GM12878 (cell line): ENCODE results near the gene SOCS1. TPM values are rescaled to one million over a fixed set of nuclear protein-coding genes. Genes with fewer than 3 reads are reported as not detected.

Experiments
- ATF7 ChIP-seq: fragments of 450-650 bp; IDR thresholded peaks from 2 replicates; pipeline ENCODE4 v1.6.1; 2016; ENCODE audit warnings: low read depth, mild to moderate bottlenecking
- BCL11A ChIP-seq: IDR thresholded peaks from 2 replicates; pipeline ENCODE4 v1.6.1; 2011; ENCODE audit warnings: low read depth, low read length
- BRCA1 ChIP-seq: IDR thresholded peaks from 2 replicates; pipeline ENCODE4 v1.6.1; 2011; ENCODE audit warnings: low read depth, low read length, improper control_type of control experiment
- CHD4 ChIP-seq: fragments of 200-600 bp; sonication (generic); IDR thresholded peaks from 2 replicates; pipeline ENCODE4 v1.6.1; 2016; ENCODE audit warnings: mild to moderate bottlenecking
- CREM ChIP-seq: IDR thresholded peaks from 2 replicates; pipeline ENCODE4 v1.6.1; 2014; ENCODE audit warnings: antibody characterized with exemption, low read depth
- JUND ChIP-seq: IDR thresholded peaks from 2 replicates; pipeline ENCODE4 v1.6.1; 2012; ENCODE audit warnings: low read depth, mild to moderate bottlenecking, low read length, improper control_type of control experiment, moderate library complexity
- MEF2B ChIP-seq: fragments of 450-650 bp; IDR thresholded peaks from 2 replicates; pipeline ENCODE4 v1.6.1; 2018; ENCODE audit warnings: mild to moderate bottlenecking, moderate library complexity; ENCODE audit not compliant: partially characterized antibody, poor library complexity, severe bottlenecking
- NFYA ChIP-seq: IDR thresholded peaks from 2 replicates; pipeline ENCODE4 v1.6.1; 2011; ENCODE audit warnings: low read depth, mild to moderate bottlenecking, low read length, improper control_type of control experiment, borderline replicate concordance
- NRF1 ChIP-seq: conservative IDR thresholded peaks from 2 replicates; pipeline ENCODE4 v1.6.1; 2011; ENCODE audit warnings: mild to moderate bottlenecking, low read depth, low read length, improper control_type of control experiment
- POU2F2 ChIP-seq: IDR thresholded peaks from 3 replicates; pipeline ENCODE4 v1.6.1; 2011; ENCODE audit warnings: low read depth, mild to moderate bottlenecking, low read length, borderline replicate concordance
- RBBP5 ChIP-seq: fragments of 200-600 bp; sonication (generic); conservative IDR thresholded peaks from 2 replicates; pipeline ENCODE4 v1.6.1; 2016
- SMARCA5 ChIP-seq: fragments of 450-650 bp; IDR thresholded peaks from 2 replicates; pipeline ENCODE4 v1.6.1; 2017; ENCODE audit warnings: mild to moderate bottlenecking
- TBL1XR1 ChIP-seq: IDR thresholded peaks from 2 replicates; pipeline ENCODE4 v1.6.1; 2012; ENCODE audit warnings: low read depth, low read length, improper control_type of control experiment
- ZNF217 ChIP-seq: fragments of 450-650 bp; IDR thresholded peaks from 2 replicates; pipeline ENCODE4 v1.6.1; 2017; ENCODE audit warnings: antibody characterized with exemption, mild to moderate bottlenecking
- ZNF592 ChIP-seq: fragments of 450-650 bp; IDR thresholded peaks from 2 replicates; pipeline ENCODE4 v1.6.1; 2017; ENCODE audit warnings: mild to moderate bottlenecking, moderate library complexity
- polyA plus RNA-seq, 11 experiments: library from polyadenylated mRNA; depleted of rRNA in 4 of 11; unstranded in 6 of 11; stranded (reverse) in 5 of 11; fragments of >200 nt; fragmentation: Nextera tagmentation in 4 of 11; fragmentation: Illumina TruSeq in 1 of 11; extraction: Ambion mirVana in 4 of 11; extraction: Trizol in 1 of 11; gene quantifications; 1 replicate in 1 of 11; 2 replicates in 10 of 11; pipeline versions ENCODE4 v1.2.1 to v1.2.3, GENCODE V29; 2011 to 2016; ENCODE audit warnings: inconsistent platforms in 2 of 11, missing spikeins in 2 of 11, low read depth in 1 of 11
- total RNA-seq, 4 experiments: library from RNA; depleted of rRNA in 3 of 4; stranded (reverse); fragments of >200 nt in 3 of 4; fragmentation: Illumina TruSeq in 1 of 4; extraction: Trizol in 1 of 4; gene quantifications; 2 replicates each; pipeline versions ENCODE4 v1.2.1 to v1.2.3, GENCODE V29; 2013 to 2021
- TF ChIP-seq, protein P1 (sequence below): fragments of 450-650 bp; IDR thresholded peaks from 2 replicates; pipeline ENCODE4 v1.6.1; 2017; ENCODE audit warnings: borderline replicate concordance
- TF ChIP-seq, protein P2 (sequence below): fragments of 450-650 bp; IDR thresholded peaks from 2 replicates; pipeline ENCODE4 v1.6.1; 2016; ENCODE audit warnings: mild to moderate bottlenecking
- TF ChIP-seq, protein P3 (sequence below): fragments of 450-650 bp; IDR thresholded peaks from 2 replicates; pipeline ENCODE4 v1.6.1; 2016; ENCODE audit warnings: mild to moderate bottlenecking, moderate library complexity, borderline replicate concordance

Gene SOCS1
- total and polyA plus RNA-seq, 10 of the 15 experiments (the other 5 are each of a cell fraction or from before 2014, with no cell fraction given) = 0.42 to 39.8 (median 11.2) TPM

DNA sequence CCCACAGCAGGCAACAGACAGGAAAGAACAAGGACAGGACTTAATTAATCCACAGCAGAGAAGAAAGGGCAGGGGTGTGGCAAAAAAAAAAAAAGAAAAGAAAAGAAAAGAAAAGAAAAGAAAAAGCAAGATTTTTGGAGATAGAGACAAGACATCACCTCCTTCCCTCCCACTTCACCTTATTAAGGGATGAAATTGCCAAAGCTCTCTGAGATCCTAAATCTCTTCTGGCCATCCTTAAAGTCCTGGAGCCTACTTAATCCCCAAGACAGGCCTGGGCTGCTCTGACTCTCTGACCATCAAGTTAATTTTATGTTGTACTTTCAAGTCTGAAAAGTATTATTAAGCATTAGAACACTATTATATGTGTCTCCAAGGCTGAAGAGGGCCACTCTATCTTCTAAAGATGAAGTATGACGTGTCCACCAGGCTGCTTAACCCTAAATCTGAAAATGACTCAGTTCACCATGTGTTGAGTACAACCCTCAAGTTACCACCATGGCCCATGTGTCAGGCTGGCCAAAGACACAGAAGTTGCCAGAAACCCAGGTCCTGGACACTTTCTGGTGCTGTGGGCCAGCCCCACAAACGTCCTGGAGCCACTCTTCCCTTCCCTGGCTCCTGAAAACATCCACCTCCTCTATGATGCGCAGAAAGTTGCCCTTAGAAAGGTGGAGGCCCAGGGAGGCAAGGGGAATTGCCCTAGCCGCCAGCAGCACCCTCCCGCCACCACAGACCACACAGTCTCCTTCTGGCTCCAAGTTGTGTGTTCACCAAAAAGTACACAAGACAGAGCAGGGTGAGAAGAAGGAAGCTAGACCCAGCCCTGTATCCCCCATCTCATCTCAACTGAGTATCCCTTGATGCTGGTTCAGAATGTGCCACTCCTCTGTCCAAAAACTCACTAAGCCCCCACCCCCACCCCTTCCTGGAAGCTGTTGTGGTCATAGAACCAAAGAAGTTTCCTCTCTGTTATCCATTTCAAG, 2.7 kb downstream of the SOCS1 start (continued):
- TF ChIP-seq POU2F2 = peak; percentile 43; the same call in 1 of the 3 replicates
- TF ChIP-seq ATF7 = no peak
- TF ChIP-seq NRF1 = no peak
- no peak for TF ChIP-seq NFYA
- TF ChIP-seq, protein P1, sequence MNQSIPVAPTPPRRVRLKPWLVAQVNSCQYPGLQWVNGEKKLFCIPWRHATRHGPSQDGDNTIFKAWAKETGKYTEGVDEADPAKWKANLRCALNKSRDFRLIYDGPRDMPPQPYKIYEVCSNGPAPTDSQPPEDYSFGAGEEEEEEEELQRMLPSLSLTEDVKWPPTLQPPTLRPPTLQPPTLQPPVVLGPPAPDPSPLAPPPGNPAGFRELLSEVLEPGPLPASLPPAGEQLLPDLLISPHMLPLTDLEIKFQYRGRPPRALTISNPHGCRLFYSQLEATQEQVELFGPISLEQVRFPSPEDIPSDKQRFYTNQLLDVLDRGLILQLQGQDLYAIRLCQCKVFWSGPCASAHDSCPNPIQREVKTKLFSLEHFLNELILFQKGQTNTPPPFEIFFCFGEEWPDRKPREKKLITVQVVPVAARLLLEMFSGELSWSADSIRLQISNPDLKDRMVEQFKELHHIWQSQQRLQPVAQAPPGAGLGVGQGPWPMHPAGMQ = no peak
- TF ChIP-seq BRCA1 = no peak
- no peak for TF ChIP-seq MEF2B
- no peak for TF ChIP-seq ZNF592
- TF ChIP-seq BCL11A = no peak
- TF ChIP-seq, protein P2, sequence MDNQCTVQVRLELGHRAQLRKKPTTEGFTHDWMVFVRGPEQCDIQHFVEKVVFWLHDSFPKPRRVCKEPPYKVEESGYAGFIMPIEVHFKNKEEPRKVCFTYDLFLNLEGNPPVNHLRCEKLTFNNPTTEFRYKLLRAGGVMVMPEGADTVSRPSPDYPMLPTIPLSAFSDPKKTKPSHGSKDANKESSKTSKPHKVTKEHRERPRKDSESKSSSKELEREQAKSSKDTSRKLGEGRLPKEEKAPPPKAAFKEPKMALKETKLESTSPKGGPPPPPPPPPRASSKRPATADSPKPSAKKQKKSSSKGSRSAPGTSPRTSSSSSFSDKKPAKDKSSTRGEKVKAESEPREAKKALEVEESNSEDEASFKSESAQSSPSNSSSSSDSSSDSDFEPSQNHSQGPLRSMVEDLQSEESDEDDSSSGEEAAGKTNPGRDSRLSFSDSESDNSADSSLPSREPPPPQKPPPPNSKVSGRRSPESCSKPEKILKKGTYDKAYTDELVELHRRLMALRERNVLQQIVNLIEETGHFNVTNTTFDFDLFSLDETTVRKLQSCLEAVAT = peak; percentile 55
- TF ChIP-seq SMARCA5 = no peak
- TF ChIP-seq RBBP5 = no peak
- no peak for TF ChIP-seq JUND
- TF ChIP-seq, protein P3, sequence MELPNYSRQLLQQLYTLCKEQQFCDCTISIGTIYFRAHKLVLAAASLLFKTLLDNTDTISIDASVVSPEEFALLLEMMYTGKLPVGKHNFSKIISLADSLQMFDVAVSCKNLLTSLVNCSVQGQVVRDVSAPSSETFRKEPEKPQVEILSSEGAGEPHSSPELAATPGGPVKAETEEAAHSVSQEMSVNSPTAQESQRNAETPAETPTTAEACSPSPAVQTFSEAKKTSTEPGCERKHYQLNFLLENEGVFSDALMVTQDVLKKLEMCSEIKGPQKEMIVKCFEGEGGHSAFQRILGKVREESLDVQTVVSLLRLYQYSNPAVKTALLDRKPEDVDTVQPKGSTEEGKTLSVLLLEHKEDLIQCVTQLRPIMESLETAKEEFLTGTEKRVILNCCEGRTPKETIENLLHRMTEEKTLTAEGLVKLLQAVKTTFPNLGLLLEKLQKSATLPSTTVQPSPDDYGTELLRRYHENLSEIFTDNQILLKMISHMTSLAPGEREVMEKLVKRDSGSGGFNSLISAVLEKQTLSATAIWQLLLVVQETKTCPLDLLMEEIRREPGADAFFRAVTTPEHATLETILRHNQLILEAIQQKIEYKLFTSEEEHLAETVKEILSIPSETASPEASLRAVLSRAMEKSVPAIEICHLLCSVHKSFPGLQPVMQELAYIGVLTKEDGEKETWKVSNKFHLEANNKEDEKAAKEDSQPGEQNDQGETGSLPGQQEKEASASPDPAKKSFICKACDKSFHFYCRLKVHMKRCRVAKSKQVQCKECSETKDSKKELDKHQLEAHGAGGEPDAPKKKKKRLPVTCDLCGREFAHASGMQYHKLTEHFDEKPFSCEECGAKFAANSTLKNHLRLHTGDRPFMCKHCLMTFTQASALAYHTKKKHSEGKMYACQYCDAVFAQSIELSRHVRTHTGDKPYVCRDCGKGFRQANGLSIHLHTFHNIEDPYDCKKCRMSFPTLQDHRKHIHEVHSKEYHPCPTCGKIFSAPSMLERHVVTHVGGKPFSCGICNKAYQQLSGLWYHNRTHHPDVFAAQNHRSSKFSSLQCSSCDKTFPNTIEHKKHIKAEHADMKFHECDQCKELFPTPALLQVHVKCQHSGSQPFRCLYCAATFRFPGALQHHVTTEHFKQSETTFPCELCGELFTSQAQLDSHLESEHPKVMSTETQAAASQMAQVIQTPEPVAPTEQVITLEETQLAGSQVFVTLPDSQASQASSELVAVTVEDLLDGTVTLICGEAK = no peak
- TF ChIP-seq CREM = 0 out of 2 replicates have a peak, but pooled peaks have one; percentile 22
- TF ChIP-seq CHD4 = no peak
- no peak for TF ChIP-seq ZNF217
- TF ChIP-seq TBL1XR1 = 0 out of 2 replicates have a peak, but pooled peaks have one; percentile 20
